Bone marrow (tissue), 2 donors: ENCODE data around the gene TACR2.

Experiments
- DNase-seq, 2 donors: peaks; one replicate each; lab custom pipeline; 2025; lab: John Stamatoyannopoulos, UW

TACR2 gene

GRCh38 chr10:69419096-69419743 is 2.5 kb upstream of the TACR2 start:
- DNase-seq, result no peak

- no peak for DNase-seq
These were observed 1.5 kb upstream of the TACR2 start for GRCh38 chr10:69418052-69418752.

GRCh38 chr10:69417542-69417941 is 824 bp upstream of the TACR2 start:
- DNase-seq, result no peak

DNA sequence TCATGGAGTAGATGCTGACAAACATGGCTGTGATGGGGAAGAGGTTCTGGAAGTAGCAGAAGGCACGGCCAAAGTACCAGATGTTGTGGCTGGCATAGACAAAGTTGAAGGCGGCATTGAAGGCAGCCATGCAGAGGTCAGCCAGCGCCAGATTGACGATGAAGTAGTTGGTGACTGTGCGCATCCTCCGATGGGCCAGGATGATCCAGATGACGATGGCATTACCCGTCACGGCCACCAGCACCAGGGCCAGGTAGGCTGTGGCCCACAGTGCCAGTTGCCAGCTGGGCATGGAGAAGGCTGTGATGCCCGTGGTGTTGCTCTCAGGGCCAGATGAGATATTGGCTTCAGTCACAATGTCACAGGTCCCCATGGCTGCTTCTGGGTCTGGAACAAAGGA is 767 bp downstream of the TACR2 start:
- DNase-seq, result no peak

DNA sequence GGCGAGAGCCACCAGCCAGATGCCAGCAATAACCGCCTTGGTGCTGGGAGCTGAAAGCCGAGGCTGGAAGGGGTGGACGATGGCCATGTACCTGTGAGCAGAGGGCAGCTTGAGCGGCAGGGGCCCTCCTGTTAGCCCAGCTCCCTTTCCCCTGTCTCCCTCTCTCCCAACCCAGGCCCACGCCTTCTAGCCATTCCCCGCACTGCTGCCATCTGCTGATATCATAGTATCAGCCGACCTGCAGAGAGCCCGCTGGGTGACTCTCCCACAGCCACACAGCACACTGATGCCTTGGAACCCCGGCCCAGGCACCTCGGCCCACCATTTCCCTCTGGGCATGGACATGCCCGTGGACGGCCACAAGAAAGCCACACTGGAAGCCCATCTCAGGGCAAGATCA is 1.7 kb downstream of the TACR2 start:
- DNase-seq, result no peak

GRCh38 chr10:69414036-69415018 is 2.4 kb downstream of the TACR2 start:
- no peak for DNase-seq

- peak in 1 of 2 donors; percentile 28 for DNase-seq
These were observed 3.4 kb downstream of the TACR2 start for GRCh38 chr10:69413221-69413865.

DNA sequence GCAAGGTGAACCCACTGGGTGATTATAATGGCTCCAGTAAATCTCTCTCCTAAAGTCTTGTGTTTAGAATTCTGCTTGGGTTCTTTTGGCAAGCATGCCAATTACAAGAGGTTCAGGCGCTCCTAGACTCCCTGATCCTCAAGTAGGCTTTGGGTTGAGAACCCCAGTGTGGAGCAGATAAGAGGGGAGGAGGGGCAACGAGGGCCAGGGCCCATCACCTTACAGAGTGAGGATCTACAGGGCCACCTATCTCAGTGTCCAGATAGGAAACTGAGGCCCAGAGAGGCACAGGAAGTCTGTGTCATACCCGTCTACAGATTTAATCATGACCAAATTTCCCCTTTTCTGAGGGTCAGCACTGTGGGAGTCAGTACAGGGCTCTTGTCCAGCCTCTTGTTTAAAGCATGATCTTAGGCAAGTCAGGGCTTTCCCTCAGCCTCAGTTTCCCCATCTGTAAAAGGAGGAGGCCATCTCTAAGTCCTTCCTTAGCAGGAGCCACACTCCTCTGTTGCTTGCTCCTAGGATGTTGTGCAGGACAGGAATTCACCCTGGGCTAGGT is 4.4 kb downstream of the TACR2 start:
- DNase-seq, result no peak

DNA sequence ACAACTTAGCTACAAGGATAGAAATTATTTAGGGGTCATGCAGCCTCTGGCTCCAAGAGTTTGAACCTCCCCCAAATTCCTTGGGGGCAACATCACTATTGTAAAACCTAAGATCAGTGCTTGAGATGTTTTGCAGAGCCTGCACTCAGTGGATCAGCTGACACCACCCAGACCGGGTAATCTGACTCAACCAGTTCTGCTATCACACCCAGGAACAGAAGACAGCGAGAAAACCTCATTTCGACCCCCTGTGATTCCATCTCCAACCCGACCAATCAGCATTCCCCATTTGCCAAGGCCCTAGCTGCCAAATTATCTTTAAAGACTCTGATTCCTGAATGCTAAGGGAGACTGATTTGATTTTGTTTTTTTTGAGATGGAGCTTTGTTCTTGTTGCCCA is 5.2 kb downstream of the TACR2 start:
- DNase-seq, result no peak

DNA sequence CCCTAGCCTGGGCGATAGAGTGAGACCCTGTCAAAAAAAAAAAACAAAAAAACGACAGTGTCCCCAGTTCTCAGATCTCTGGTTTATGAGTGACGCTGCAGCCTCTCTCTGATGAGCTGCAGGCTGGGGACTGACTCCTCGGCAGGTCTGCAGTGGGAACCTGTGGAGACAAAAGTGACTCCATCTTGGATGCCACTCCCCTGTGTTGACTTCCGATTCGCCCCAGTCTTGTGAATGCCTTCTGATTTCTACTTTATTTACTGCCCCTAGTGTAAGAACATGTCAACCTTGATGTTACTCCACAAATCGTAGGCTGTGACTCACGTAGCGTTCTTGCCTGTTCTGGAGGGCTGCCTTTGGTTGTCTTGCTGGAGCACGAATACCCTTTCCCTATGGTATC is 6.2 kb downstream of the TACR2 start:
- DNase-seq, result no peak

DNA sequence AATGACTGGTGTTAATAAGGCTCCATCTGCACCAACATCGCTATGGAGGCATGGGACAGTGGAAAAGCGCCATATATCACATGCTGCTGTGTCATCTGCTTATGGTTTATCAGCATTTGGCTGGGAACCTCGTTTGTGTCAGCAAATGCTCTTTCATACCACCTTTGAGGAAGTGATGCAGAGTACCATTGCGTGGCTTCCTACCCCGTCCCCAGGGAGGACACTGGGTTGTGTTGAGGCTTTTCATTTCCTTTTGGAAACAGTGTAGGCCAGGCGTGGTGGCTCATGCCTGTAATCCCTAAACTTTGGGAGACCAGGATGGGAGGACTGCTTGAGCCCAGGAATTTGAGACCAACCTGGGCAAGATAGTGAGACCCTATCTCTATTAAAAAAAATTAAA is 6.8 kb downstream of the TACR2 start:
- DNase-seq, result peak in 1 of 2 donors; percentile 42

DNA sequence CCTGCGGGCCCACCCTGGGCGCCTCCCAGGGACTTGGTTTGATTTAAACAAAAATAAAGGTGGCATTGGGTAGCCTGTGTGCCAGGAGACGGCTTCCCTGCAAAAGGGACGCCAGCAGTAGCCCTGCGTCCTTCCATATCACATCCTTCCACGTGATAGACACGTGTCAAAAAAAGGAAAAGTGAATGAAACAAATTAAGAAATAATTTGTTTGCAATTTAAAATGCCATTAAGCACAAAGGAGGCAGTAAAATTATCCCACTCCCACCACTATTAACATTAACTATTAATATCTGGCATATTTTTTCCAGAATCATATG is 7.6 kb downstream of the TACR2 start:
- DNase-seq, result no peak

DNA sequence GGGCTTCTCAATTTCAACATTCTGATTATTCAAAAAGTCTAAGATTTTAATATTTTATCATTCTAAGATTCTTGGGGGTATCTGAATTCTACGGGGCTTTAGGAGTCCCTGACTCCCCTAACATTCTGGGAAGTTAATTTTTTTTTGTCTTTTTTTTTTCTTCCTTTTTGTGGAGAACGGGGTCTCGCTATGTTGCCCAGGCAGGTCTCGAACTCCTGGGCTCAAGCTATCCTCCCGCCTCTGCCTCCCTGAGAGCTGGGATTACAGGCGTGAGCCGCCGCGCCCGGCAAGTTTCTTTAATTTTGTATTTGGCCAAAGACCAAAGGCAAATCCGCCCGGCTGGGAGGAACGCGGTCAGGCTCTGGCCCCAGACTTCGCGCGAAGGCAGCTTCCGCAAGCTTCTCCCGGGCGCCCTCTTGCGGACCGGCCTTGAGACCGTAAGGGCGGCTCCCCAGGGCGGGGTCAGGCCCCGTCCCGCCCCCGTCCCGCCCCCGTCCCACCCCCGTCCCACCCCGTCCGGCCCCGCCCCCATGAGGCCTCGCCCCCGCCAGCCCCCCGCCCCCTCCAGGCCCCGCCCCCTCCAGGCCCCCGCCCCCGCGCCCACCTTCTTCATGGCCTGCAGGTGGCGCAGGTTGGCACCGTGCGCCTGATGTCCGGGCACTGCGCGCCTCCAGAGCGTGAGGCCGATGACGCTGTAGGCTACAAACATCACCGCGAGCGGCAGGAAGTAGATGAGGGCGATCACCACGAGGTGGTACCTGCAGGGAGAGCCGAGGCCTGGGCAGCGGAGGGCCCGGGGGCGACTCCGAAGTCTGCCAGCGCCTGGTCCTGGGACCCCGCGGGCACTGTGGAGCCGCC is 8.2 kb downstream of the TACR2 start:
- peak; percentile 69 to 83 for DNase-seq

DNA sequence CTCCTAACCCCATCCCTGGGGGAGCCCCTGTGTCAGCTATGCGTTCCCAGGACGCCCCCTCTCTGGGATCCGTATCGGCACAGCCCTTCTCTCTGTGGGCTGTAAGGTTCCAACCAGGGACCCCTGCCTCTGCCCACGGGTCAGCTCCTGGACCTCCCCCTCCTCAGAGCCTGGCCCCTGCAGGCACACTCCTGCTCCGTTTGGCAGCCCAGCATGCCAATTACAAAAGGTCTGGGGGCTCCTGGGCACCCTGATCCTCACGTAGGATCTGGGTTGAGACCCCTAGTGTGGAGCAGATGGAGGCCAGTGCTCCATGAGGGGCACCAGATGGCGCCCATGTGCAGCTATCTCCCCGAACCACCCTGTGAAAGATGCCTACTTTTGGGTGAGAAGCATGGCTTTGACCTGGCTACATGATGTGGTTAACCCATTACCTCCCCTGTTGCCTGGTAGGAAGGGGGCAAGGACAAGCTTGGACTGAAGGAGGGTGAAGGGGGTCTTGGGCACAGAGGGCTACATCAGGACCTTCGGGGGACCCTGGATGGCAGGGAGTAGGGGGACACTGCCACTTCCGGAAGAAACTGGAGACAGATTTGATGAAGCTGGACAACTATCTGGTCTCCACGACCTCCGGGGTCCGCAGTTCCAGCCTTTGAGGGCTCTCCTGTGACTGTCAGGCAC is 9.0 kb downstream of the TACR2 start:
- DNase-seq, result peak in 1 of 2 donors; percentile 3

- DNase-seq, result no peak
These were observed 9.7 kb downstream of the TACR2 start for GRCh38 chr10:69406816-69407580.

DNA sequence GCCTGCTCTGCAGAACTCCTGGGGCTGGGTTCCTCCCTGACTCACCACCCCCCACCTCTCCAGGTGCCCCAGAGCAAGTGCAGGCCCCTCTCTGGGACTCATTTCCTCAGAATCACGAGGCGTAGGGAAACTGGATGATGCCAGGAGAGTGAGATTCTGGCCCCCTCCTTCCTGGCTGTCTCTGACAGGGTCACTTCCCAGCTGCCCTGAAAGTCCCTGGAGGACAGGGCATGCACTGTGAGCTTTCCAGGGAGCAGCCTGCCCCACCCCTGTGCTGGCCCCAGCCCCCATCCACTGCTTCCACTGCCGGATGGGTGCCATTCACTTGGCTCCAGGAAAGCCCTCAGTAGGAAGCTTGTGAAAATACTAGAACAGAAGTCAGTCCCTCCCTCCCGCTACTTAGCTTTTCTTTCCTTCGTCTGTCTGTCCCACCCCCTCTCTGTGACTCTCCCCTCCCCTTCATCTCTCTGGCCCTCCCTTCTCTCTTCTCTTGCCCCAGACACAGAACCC is 10.4 kb downstream of the TACR2 start:
- DNase-seq, result no peak

GRCh38 chr10:69405221-69405620 is 11.5 kb downstream of the TACR2 start:
- no peak for DNase-seq

GRCh38 chr10:69404786-69405185 is 11.9 kb downstream of the TACR2 start:
- no peak for DNase-seq

DNA sequence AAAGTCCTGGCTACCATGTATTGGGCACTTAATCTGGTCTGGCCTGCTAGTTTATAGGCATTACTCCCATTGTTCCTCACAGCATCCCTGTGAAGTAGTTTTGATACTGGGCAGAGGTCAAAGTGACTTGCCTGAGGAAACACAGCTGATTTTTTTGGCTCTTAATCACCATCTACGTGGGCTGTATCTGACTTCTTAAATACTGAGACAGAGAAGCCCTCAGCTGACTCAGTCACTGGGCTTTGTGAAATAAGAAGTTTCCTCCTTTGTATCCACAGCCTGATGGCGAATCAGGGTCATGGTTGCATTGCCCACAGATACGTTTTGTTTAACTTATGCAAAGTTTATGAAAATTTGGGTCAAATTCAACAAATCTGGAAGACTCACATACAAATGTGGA is 13.2 kb downstream of the TACR2 start:
- DNase-seq, result no peak
